ENCODE results near the gene DSPP.

The DSPP gene

DNA sequence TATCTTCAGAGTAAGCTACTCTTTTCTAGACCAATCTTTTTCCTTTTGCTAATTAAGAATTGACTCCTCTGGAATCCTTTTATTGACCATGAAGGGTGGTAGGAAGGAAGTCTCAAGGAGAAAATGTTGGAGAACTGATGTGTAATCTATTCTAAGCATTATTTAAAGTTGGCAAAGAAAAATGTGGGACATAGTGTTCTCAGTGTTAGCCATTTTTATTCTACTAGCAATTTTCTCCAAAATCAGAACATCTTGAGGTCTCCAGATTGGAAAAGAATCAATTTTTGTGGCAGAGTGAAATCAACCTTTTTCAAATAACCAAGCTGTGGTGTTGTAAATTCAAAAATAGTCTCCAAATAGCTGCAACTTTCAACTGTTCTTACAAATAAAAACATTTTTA, 23.3 kb downstream of the DSPP start:
- DNase-seq (ENCODE audit: low spot score), result no peak

DNA sequence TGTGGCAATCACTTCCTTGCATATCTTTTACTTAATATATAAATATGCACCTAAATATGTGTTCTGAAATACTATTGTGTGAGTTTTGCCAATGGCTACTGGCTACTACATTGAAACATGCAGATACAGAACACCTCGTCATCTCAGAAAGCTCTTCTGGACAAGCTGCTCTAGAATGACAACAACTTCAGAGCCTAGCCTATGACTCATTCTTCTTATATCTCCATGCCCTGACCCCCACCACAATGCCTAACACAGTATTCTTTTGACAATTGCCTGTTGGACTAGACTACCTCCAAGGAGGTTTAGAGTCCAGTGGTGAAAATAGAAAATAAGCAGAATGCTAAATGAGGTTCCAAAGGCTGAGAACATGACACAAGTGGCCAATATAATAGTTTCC, 24.1 kb downstream of the DSPP start:
- DNase-seq (ENCODE audit: low spot score), result no peak

DNA sequence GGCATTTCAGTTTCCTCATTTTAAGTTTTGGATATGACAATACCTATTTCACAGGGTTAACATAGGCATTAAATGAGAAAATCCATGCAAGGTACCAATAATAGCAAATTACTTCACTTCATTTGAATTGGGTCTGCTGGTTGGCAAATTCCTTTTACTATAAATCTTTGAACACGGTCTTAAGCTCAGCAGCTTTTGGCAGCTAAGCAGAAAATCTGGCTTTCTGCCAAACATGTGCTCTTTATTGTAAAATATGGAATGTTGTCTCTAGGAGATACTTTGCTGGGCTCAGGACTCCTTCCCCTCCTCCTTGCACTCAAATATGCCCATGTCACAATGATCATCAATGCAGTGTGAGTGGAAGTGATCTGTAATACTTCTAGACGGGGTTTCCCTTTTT, 24.9 kb downstream of the DSPP start:
- no peak for DNase-seq (ENCODE audit: low spot score)

DNA sequence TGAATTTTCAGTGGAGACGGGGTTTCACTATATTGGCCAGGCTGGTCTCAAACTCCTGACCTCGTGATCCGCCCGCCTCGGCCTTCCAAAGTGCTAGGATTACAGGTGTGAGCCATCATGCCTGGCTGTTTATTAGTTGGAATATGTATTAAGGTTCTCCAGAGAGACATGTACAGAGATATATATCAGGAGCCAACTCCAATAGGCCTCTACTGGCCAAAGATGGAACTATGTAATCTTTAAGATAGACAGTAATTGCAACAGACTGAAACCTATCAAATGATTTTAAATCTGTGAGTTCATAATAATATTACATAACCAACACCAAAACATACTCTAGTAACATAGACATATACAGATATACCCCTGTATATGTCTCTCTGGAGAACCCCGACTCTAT, 36.0 kb downstream of the DSPP start:
- DNase-seq (ENCODE audit: low spot score), result no peak

DNA sequence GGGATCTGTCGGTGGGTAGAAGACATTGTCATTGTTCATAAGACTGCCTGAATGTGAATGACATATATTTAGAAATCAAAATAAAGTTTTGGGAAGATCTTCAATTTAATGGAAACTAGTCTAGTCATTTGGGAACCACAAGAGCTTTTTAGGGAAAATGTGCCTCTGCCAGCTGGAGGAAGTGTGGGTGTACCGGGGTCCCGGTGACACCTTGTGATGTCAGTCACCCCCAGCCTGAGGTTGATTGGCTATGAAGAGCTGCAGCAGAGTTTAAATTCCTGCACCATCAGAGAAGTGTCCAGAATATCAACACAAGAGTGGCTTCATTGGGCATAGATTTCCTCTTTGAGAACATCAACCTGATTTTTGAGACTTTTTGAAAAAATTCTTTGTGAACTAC, 41.7 kb downstream of the DSPP start, which contains the start of gene DMP1:
DMP1 (plus strand) TSS at position 301 of the 400 bp plus-strand sequence. CDS start 6,213 bp downstream, outside the sequence.
- DNase-seq (ENCODE audit: low spot score), result no peak

DNA sequence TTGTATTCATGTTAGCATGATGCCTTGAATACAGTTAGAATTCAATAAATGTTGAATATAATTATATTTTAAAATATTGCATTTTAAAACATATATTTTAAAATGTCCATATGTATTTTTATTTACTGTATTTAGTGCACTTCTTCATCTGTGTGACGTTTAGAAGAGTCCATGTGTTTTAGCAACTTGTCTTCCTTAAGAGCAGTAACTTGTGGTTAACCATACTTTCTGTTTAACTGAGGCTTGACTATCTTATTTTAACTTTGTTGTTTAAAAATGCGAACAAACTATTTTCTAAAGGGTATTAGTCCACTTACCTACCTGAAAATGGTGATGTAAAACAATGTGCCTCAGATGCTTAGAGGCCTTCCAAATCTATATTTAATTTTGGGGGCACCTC, 42.6 kb downstream of the DSPP start:
- no peak for DNase-seq (ENCODE audit: low spot score)

DNA sequence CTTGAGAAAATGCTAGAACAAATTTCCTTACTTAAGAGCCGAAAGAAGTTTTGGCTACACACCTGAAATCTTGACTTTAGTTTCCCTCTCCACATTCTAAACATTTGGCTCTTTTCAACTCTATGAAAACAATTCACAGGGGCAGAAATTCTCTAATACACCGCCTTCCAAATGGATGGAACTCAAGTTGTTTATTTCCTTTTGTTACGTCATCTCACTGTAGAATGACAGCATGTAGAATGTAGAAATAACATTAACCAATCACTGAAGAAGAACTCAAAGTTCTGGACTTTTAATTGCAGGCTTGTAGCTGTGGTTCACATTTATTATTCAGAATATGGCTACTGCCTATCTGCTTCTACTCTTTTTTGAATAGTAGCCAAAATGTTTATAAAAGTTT, 43.6 kb downstream of the DSPP start:
- DNase-seq (ENCODE audit: low spot score), result no peak

DNA sequence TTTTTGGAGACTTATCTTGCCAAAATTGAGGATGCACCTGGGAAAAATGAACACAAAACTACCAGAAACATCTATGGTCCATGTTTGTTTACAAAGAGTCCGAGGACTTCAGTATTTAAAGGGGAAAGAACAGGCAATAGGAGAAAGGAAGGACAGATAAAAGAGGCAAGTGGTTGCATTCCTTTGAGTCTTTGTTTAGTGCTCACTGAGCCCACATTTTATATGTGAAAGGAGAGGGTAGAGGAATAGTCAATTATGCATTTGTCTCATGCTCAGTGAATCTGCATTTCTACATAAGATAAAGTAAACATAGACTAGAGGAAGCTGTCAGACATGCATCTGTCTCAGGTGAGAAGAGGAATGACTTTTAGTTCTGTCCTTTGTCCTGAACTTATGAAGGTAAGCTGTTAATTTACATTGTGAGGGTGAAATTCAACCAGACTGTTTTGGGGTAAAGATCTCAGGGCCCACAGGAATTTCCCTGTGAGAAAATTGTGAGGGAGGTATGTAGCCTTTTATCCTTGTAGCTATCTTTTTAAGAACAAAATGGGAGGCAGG, 46.2 kb downstream of the DSPP start:
- no peak for DNase-seq (ENCODE audit: low spot score)

DNA sequence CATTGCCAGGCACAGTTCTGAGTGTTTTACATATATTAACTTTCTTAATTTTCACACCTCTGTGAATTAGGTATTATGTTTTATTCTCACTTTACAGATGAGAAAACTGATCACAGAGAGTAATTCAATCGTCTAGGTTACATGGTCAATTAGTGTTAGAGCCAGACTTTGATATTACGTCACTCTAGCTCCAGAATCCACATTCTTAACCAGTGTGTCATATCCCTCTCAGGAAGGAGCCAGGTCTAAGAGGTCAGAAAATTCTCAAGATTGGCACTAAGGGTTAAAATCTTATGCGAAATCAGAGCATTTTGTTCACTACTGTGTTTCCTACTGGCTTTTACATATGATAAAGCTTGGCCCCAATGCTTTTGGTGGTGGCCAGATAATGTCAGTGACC, 49.2 kb downstream of the DSPP start:
- no peak for DNase-seq (ENCODE audit: low spot score)

DNA sequence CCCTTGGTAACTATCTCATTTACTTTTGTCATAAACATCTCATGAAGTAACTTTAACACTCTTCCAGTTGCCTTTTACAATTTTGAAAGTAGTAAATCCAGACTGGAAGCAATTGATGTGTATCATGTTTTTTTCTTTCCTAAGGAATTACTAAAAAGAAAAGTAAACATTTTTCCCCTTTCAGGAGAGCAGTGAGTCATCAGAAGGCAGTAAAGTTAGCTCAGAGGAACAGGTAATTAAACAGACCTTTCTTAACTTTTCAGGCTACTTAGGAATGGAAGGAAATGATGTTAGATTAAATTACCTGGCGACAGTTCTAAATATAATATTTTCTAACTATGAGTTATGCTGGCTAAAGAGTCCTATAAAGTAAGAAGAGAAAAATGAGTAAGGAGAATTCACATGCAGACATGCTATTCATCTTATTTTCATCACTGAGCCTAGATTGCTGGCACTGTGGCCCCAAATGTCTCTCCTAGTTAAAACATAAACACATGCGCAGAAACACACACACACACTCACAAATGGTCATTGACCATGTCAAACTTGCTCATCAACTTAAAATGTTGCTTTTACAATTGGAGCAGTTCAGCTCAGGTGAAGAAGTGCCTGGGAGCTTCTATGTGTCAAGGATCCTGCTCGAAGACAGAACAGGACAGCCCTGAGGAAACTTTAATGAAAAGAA, 51.1 kb downstream of the DSPP start:
- DNase-seq (ENCODE audit: low spot score), result no peak

DNA sequence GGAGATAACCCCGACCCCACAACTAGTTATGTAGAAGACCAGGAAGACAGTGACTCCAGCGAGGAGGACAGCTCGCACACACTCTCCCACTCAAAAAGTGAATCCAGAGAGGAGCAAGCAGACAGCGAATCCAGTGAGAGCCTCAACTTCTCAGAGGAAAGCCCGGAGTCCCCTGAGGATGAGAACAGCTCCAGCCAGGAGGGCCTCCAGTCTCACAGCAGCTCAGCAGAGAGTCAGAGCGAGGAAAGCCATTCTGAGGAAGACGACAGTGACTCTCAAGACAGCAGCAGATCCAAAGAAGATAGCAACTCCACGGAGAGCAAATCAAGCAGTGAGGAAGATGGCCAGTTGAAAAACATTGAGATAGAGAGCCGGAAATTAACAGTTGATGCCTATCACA, 54.5 kb downstream of the DSPP start:
- no peak for DNase-seq (ENCODE audit: low spot score)
